ENCODE measurements around the gene MYLK. TPM values are rescaled to one million over a fixed set of nuclear protein-coding genes. Genes with fewer than 3 reads are reported as not detected.

Gene MYLK
- total and polyA plus RNA-seq, 2 of the 4 experiments (the other 2 are of a cell fraction) = 299 to 484 TPM

DNA sequence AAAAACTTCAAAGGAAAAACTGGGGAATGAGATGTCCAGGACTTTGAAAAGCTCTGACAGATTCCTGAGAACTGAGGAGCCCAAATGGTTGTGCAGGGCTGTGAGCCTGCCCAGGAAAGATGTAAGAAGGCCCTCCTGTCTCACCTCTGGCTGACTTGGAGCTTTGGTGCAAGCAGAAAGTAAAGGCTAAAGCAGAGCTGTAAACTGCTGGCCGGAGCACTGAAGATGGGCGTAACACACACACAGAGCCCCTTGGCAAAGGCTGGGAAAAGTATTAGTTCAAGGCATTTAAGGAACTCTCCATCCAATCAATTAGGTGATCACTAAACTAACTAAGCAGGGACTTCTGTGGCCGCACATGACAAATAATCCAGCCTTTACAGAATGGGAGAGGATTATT, 155.1 kb downstream of the MYLK start:
- peak overlapping the region; percentile 84; the same call in 1 of the 2 replicates for H2BK20ac ChIP-seq (ENCODE audit: low read depth, low read length)
- peaks cover 45% of the 10 kb centered on the region for H3K36me3 ChIP-seq (ENCODE audit: control insufficient read depth, insufficient read depth, low read length)
- H2BK5ac ChIP-seq (ENCODE audit: low read depth, low read length, poor library complexity, severe bottlenecking) = peak overlapping the region; percentile 64
- DNase-seq = no peak
- peak overlapping the region; percentile 33 for H2AK9ac ChIP-seq (replicated peaks; ENCODE audit: low read depth, low read length, poor library complexity)
- no peaks in the 10 kb centered on the region for H3K9me3 ChIP-seq (ENCODE audit: control insufficient read depth, insufficient read depth, low read length)
- H3K27me3 ChIP-seq (ENCODE audit: control insufficient read depth, insufficient read depth, low read length) = no peaks in the 10 kb centered on the region
- H3K4me1 ChIP-seq (ENCODE audit: control insufficient read depth, insufficient read depth, low read length) = peaks cover 28% of the 10 kb centered on the region
- H2AK5ac ChIP-seq (ENCODE audit: low read depth, low read length) = peak overlapping the region; percentile 63; the same call in 1 of the 2 replicates
- peak overlapping the region; percentile 53 to 87; a peak in 3 of 4 replicates for H4K8ac ChIP-seq (ENCODE audit: low read depth in 2 of 2, low read length in 2 of 2)
- peak overlapping the region; percentile 90 for H3K18ac ChIP-seq (ENCODE audit: low read depth, low read length)
- H4K20me1 ChIP-seq (ENCODE audit: insufficient read depth, low read length) = no peaks in the 10 kb centered on the region
- dilution Hi-C loops (cut with HindIII; ENCODE audit: low sequenced_read_pairs, unreplicated experiment) = no loop called here
- no peak for ATAC-seq (ENCODE audit: low read depth)
- peak overlapping the region; percentile 62 for H4K5ac ChIP-seq (ENCODE audit: low read depth, low read length)
- CTCF ChIA-PET = no interaction called here
- in situ Hi-C loops (cut with MboI; ENCODE audit: low sequenced_read_pairs) = no loop called here
- TF ChIP-seq MAFK (IDR thresholded peaks at IDR 0.05; ENCODE audit: low read depth, low read length) (no peak), CHD1 (IDR thresholded peaks at IDR 0.05; ENCODE audit: low read depth, low read length) (no peak), MAZ (IDR thresholded peaks at IDR 0.05; ENCODE audit: borderline replicate concordance, low read depth, low read length) (no peak), SMC3 (IDR thresholded peaks at IDR 0.05; ENCODE audit: low read depth, low read length) (no peak), RCOR1 (IDR thresholded peaks at IDR 0.05; ENCODE audit: insufficient replicate concordance, low read length) (no peak), BHLHE40 (IDR thresholded peaks at IDR 0.05; ENCODE audit: low read depth, low read length) (no peak), CEBPB (IDR thresholded peaks at IDR 0.05; ENCODE audit: low read depth, low read length) (no peak), FOS (IDR thresholded peaks at IDR 0.05; ENCODE audit: low read depth, low read length) (no peak), NFE2L2 (IDR thresholded peaks at IDR 0.05; ENCODE audit: low read depth, low read length) (no peak), MXI1 (IDR thresholded peaks at IDR 0.05; ENCODE audit: borderline replicate concordance, low read depth, low read length) (no peak), POLR2A (IDR thresholded peaks at IDR 0.05; ENCODE audit: low read depth, low read length) (no peak), RFX5 (IDR thresholded peaks at IDR 0.05; ENCODE audit: low read depth, low read length) (no peak), RAD21 (IDR thresholded peaks at IDR 0.05; ENCODE audit: low read length) (no peak)
- TF ChIP-seq, protein P1, sequence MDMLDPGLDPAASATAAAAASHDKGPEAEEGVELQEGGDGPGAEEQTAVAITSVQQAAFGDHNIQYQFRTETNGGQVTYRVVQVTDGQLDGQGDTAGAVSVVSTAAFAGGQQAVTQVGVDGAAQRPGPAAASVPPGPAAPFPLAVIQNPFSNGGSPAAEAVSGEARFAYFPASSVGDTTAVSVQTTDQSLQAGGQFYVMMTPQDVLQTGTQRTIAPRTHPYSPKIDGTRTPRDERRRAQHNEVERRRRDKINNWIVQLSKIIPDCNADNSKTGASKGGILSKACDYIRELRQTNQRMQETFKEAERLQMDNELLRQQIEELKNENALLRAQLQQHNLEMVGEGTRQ (IDR thresholded peaks at IDR 0.05; ENCODE audit: low read depth, low read length) = no peak
- TF ChIP-seq, protein P2, sequence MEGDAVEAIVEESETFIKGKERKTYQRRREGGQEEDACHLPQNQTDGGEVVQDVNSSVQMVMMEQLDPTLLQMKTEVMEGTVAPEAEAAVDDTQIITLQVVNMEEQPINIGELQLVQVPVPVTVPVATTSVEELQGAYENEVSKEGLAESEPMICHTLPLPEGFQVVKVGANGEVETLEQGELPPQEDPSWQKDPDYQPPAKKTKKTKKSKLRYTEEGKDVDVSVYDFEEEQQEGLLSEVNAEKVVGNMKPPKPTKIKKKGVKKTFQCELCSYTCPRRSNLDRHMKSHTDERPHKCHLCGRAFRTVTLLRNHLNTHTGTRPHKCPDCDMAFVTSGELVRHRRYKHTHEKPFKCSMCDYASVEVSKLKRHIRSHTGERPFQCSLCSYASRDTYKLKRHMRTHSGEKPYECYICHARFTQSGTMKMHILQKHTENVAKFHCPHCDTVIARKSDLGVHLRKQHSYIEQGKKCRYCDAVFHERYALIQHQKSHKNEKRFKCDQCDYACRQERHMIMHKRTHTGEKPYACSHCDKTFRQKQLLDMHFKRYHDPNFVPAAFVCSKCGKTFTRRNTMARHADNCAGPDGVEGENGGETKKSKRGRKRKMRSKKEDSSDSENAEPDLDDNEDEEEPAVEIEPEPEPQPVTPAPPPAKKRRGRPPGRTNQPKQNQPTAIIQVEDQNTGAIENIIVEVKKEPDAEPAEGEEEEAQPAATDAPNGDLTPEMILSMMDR (conservative IDR thresholded peaks at IDR 0.05; ENCODE audit: low read depth, low read length) = no peak
- TF ChIP-seq, protein P3, sequence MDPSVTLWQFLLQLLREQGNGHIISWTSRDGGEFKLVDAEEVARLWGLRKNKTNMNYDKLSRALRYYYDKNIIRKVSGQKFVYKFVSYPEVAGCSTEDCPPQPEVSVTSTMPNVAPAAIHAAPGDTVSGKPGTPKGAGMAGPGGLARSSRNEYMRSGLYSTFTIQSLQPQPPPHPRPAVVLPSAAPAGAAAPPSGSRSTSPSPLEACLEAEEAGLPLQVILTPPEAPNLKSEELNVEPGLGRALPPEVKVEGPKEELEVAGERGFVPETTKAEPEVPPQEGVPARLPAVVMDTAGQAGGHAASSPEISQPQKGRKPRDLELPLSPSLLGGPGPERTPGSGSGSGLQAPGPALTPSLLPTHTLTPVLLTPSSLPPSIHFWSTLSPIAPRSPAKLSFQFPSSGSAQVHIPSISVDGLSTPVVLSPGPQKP (IDR thresholded peaks at IDR 0.05; ENCODE audit: borderline replicate concordance, low read depth, low read length) = no peak
- POLR2A ChIA-PET (ENCODE audit: unreplicated experiment) = no interaction called here
- no peak overlapping the region for H3K56ac ChIP-seq (ENCODE audit: extremely low read depth, insufficient read depth, low read length)
- no CpG with 5 or more reads among the region's 3 CpGs for WGBS, 2 experiments (ENCODE audit: extremely low coverage in 2 of 2, insufficient read length in 1 of 2)
- peak overlapping the region; percentile 64 for H2AFZ ChIP-seq (replicated peaks; ENCODE audit: low read length, poor library complexity)
- H4K91ac ChIP-seq (ENCODE audit: insufficient read depth, low read depth, low read length) = peak overlapping the region; percentile 90
- H3K79me1 ChIP-seq (ENCODE audit: low read depth in 1 of 2, low read length in 2 of 2) = peaks cover 45 to 60% of the 10 kb centered on the region in 2 experiments
- peak overlapping the region; percentile 85 for H3K14ac ChIP-seq (replicated peaks; ENCODE audit: low read depth, low read length)
- H3K4ac ChIP-seq (ENCODE audit: low read depth, low read length) = peak overlapping the region; percentile 92
- H3K9me1 ChIP-seq (ENCODE audit: insufficient read depth, low read length) = peaks cover 20% of the 10 kb centered on the region
- 0 out of 2 replicates have a peak overlapping the region, but pooled peaks have one; percentile 0 for H3K27ac ChIP-seq (ENCODE audit: insufficient read depth, low read length)
- intact Hi-C loops (cut with micrococcal nuclease) = loop anchor here (5.0 kb wide), 1 partner anchor 153 kb away; the partner anchor contains the start of gene MYLK
- peak overlapping the region; percentile 66; the same call in 1 of the 3 replicates for H2BK15ac ChIP-seq (ENCODE audit: low read depth, low read length)
- H3K4me2 ChIP-seq (ENCODE audit: low read depth, low read length) = no peak overlapping the region
- no TSS peak for BruUV-seq (replicated peaks)
- H3K4me3 ChIP-seq (ENCODE audit: insufficient read depth, low read depth, low read length) = no peak overlapping the region
- no peak overlapping the region for H3K9ac ChIP-seq (ENCODE audit: low read depth, low read length)
- peak overlapping the region; percentile 57 for H3K23ac ChIP-seq (ENCODE audit: low read depth, low read length)
- peak overlapping the region; percentile 91 for H2BK120ac ChIP-seq (ENCODE audit: low read depth, low read length)

Measured in IMR-90 (cell line).